Purkinje cell (primary cell): ENCODE data around the gene TMEM255B. TPM values are rescaled to one million over a fixed set of nuclear protein-coding genes. Genes with fewer than 3 reads are reported as not detected.

Source experiments
- polyA plus RNA-seq: library from polyadenylated mRNA; unstranded; fragments of >200 nt; fragmentation: Nextera tagmentation; gene quantifications from 2 replicates; pipeline ENCODE4 v1.2.1, GENCODE V29; 2014

Gene TMEM255B
- polyA plus RNA-seq = 1.4 TPM in 1 of 2 replicates, not detected in the other

DNA sequence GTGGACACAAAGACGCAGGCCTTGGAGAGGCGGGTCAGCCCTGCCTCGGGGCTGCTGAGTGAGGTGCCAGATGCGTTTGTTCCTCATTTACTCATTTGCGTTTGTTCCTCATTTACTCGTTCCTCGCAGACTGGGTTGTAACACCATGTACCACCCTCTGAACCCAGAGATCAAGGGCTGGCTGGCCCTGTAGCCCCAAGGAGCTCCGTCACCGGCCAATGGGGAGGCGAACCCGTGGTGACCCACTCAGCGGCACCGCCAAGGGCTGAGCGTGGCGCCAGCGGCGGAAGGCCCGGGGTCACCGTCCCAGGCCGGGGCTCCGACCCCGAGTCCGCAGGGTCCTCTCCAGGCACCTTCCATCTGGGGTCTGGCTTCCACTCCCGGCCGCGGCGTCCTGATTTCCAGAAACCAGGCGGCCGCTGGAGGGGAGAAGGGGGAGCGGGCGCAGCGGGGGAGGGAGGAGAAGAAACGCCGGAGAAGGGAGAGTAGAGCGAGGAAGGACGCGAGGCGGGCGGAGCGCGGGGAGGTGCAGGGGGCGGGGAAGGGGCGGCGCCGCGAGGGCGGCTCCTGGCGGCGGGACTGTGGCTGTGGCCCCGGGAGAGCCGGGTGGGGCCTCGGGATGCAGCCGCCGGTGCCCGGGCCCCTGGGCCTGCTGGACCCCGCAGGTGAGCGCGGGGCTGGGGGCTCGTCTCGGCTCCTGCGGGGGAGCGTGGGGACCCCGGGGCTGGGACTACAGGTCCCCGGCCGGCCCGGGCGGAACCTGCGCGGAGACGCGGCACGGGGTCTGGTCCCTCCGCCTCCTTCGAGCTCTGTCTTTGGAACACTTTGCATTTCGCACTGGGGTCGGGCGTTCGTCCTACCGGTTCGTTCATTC is at the start of gene TMEM255B:
TSS of gene TMEM255B (plus strand) at position 576 of the 874 bp plus-strand sequence. CDS start at position 620, 44 bp downstream.

GRCh38 chr13:113863524-113864272 is 104.7 kb downstream of the TMEM255B start, which contains the start of gene GAS6:
GAS6 (minus strand) TSS chr13:113864076; CDS start chr13:113863920, 156 bp downstream.

Other genes with a start within 250 kb of the TMEM255B start
- gene TFDP1, start 174.5 kb upstream of the TMEM255B start, polyA plus RNA-seq = 10.3 and 11.4 TPM in 2 replicates
- not detected in 2 replicates for gene ATP4B, start 101.0 kb upstream of the TMEM255B start, polyA plus RNA-seq
- gene GRK1, start 92.0 kb upstream of the TMEM255B start, polyA plus RNA-seq = not detected in 2 replicates
- 2.5 and 3.9 TPM in 2 replicates for gene GAS6, start 104.8 kb downstream of the TMEM255B start, polyA plus RNA-seq
- gene C13orf46, start 214.8 kb downstream of the TMEM255B start, polyA plus RNA-seq = not detected in 2 replicates